Measurements from ENCODE around the gene TRMU.

Gene TRMU

GRCh38 chr22:46317646-46318045 is 17.9 kb upstream of the TRMU start:
- in situ Hi-C loops (cut with HindIII; ENCODE audit: low sequenced_read_pairs) = loop anchor here (25.0 kb wide), 1 partner anchor 305 kb away; no protein-coding TSS in a partner anchor
- no peak overlapping the region for H3K4me3 ChIP-seq (ENCODE audit: low read depth, low read length)
- no peak for TF ChIP-seq CTCF (IDR thresholded peaks at IDR 0.05; ENCODE audit: low read depth, low read length, missing control alignments)
- DNase-seq (ENCODE audit: low read depth) = no peak

GRCh38 chr22:46318576-46318975 is 16.9 kb upstream of the TRMU start:
- in situ Hi-C loops (cut with HindIII; ENCODE audit: low sequenced_read_pairs) = loop anchor here (25.0 kb wide), 1 partner anchor 306 kb away; no protein-coding TSS in a partner anchor
- TF ChIP-seq CTCF (IDR thresholded peaks at IDR 0.05; ENCODE audit: low read depth, low read length, missing control alignments) = no peak
- DNase-seq (ENCODE audit: low read depth) = no peak
- no peak overlapping the region for H3K4me3 ChIP-seq (ENCODE audit: low read depth, low read length)

GRCh38 chr22:46319319-46319718 is 16.2 kb upstream of the TRMU start:
- in situ Hi-C loops (cut with HindIII; ENCODE audit: low sequenced_read_pairs) = loop anchor here (25.0 kb wide), 1 partner anchor 307 kb away; no protein-coding TSS in a partner anchor
- H3K4me3 ChIP-seq (ENCODE audit: low read depth, low read length) = no peak overlapping the region
- TF ChIP-seq CTCF (IDR thresholded peaks at IDR 0.05; ENCODE audit: low read depth, low read length, missing control alignments) = no peak
- DNase-seq (ENCODE audit: low read depth) = no peak

- no peak for DNase-seq (ENCODE audit: low read depth)
- in situ Hi-C loops (cut with HindIII; ENCODE audit: low sequenced_read_pairs) = loop anchor here (25.0 kb wide), 1 partner anchor 308 kb away; no protein-coding TSS in a partner anchor
- TF ChIP-seq CTCF (IDR thresholded peaks at IDR 0.05; ENCODE audit: low read depth, low read length, missing control alignments) = no peak
- H3K4me3 ChIP-seq (ENCODE audit: low read depth, low read length) = no peak overlapping the region
These were observed 15.3 kb upstream of the TRMU start for GRCh38 chr22:46320166-46320710.

- no peak overlapping the region for H3K4me3 ChIP-seq (ENCODE audit: low read depth, low read length)
- DNase-seq (ENCODE audit: low read depth) = no peak
- no peak for TF ChIP-seq CTCF (IDR thresholded peaks at IDR 0.05; ENCODE audit: low read depth, low read length, missing control alignments)
- in situ Hi-C loops (cut with HindIII; ENCODE audit: low sequenced_read_pairs) = loop anchor here (25.0 kb wide), 1 partner anchor 309 kb away; no protein-coding TSS in a partner anchor
These were observed 14.7 kb upstream of the TRMU start for GRCh38 chr22:46320716-46321386.

GRCh38 chr22:46322711-46323110 is 12.8 kb upstream of the TRMU start:
- no peak overlapping the region for H3K4me3 ChIP-seq (ENCODE audit: low read depth, low read length)
- no peak for DNase-seq (ENCODE audit: low read depth)
- TF ChIP-seq CTCF (IDR thresholded peaks at IDR 0.05; ENCODE audit: low read depth, low read length, missing control alignments) = no peak
- in situ Hi-C loops (cut with HindIII; ENCODE audit: low sequenced_read_pairs) = loop anchor here (25.0 kb wide), 1 partner anchor 310 kb away; no protein-coding TSS in a partner anchor
